ENCODE results near the gene KHDC3L. TPM values are rescaled to one million over a fixed set of nuclear protein-coding genes. Genes with fewer than 3 reads are reported as not detected.

Gene KHDC3L, protein sequence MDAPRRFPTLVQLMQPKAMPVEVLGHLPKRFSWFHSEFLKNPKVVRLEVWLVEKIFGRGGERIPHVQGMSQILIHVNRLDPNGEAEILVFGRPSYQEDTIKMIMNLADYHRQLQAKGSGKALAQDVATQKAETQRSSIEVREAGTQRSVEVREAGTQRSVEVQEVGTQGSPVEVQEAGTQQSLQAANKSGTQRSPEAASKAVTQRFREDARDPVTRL
- total RNA-seq: 0.09 TPM in 1 of 2 replicates, not detected in the other

DNA sequence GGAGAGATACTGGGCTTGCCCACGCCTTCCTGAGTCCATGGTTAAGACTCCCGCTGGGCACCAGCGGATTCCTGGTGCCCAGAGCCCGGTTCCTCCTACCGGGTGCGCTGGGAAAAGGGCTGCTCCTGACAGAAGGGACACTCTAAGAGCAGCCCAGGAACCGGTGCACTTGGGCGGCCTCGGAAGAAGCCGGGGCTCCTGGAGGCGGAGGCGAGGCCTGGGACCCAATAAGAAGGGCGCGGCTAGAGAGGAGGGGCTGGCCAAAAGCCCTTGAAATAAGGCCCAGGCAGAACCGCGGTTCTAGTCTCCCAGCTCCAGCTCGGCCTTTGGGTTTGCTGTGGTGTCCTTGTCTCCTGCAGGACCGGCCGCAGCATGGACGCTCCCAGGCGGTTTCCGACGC lies at the start of gene KHDC3L:
KHDC3L (plus strand) TSS at position 301 of the 400 bp plus-strand sequence; CDS start at position 373, 72 bp downstream.

DNA sequence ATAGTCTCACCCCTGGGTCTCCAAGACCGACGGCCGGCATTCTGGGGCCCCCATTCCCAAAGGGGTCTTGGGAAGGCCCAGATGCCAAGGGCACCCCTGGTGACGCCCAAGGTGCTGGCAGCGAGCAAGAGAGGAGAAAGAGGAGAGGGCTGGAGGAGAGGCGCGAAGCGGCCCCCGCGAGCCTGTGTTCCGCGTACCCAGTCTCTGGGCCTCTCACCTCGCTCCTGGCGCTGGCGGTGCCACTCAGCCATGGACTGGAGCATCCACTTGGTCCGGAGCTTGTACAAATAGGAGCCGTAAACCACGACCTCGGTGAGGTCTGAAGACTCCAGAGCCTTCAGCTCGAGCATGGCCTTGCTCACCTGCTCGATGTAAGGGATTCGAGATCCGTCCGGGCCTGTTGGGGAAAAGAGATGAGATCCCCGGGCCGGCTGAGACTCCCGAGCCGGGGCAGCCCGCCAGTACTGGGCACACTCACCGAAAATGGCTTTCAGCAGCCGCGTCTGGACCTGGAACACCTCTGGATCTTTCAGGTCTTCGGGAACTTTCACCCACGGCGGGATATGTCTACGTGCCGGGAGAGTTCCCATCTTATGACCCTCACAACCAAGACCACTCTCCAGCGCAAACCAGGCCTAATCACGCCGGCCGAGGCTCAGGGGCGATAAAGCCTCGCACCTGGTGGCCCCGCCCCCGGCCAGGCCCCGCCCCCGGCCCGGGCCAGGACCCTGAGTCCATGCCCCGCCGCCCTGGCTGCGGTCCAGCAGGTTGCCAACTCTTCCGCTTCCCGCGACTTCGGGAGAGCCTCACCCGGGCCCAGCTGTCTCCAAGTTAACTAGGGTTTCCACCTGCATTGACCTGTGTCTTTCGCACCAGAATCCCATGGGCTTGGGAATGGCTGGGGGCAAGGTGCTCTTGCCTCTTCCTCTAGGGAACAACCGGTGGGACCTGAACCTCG lies 8.5 kb upstream of the KHDC3L start, which contains the start of gene DPPA5:
DPPA5 (minus strand) TSS at position 641 of the 958 bp plus-strand sequence; CDS start at position 590, 51 bp downstream.

DNA sequence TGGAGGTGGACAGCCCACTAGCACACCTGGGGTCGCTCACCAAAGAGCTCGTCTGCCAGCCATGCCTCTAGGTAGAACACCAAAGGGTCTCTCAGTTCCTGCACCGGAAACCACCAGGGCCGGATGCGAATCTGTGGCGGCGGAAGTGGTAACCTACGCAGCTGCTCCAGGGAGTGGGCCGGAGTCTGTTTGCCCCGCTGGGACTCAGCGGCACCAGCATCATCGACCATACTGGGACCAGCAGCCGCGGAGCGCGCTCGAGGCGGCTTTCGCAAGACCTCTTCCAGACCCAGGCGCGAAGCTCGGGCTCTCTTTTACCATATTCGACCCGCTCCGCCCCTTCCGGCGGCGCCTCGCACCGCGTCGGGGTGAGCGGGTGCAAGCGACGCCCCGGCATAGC lies 7.1 kb downstream of the KHDC3L start, which contains the start of gene OOEP:
OOEP (minus strand) TSS at position 335 of the 400 bp plus-strand sequence; CDS start at position 230, 105 bp downstream.

DNA sequence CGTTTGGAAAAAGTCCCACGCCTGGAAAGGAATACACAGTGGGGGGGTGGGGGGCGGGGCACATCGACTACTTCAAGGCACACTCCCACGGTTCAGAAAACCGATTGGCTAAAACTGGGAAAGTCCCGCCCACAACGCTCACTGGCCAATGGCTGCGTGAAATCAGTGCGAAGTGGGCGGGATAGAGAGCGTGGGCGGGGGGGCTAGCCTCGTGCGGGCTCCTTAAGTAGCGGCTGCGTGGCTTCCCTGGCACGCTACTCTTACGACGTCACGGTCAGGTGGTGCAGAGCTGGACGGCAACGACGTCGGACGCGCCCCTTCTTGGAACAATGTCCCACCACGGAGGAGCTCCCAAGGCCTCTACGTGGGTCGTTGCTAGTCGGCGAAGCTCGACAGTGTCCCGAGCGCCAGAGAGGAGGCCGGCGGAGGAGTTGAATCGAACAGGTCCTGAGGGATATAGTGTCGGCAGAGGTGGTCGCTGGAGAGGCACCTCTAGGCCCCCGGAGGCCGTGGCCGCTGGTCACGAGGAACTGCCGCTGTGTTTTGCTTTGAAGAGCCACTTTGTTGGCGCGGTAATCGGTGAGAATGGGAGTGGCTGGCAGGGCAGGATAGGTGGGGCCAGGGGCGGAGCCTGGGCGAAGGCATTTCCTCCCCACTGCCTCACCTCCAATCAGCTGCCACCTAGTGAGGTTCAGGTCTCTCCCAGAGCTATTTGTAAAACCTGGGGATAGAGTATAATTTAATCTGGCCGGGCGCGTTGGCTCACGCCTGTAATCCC lies 32.3 kb downstream of the KHDC3L start, which contains the start of gene DDX43:
DDX43 (plus strand) TSS at position 252 of the 778 bp plus-strand sequence; CDS start at position 330, 78 bp downstream.

Other genes starting within 250 kb of the KHDC3L start
- not detected in 2 replicates for gene KHDC1L, start 137.2 kb upstream of the KHDC3L start, total RNA-seq
- 2.6 and 4.4 TPM in 2 replicates for gene KHDC1, start 99.5 kb upstream of the KHDC3L start, total RNA-seq
- not detected in 2 replicates for gene DPPA5, start 8.4 kb upstream of the KHDC3L start, total RNA-seq
- not detected in 2 replicates for gene OOEP, start 7.2 kb downstream of the KHDC3L start, total RNA-seq
- 0.55 TPM in 1 of 2 replicates, not detected in the other for gene DDX43, start 32.2 kb downstream of the KHDC3L start, total RNA-seq
- gene CGAS, start 89.6 kb downstream of the KHDC3L start, total RNA-seq: 3.4 and 4.3 TPM in 2 replicates
- gene MTO1, start 99.1 kb downstream of the KHDC3L start, total RNA-seq: 28.8 and 30.0 TPM in 2 replicates
- 29,363 and 32,567 TPM in 2 replicates for gene EEF1A1, start 158.4 kb downstream of the KHDC3L start, total RNA-seq

All from smooth muscle cell of bladder (primary cell).